Measurements from ENCODE around the gene TMEM19. TPM values are rescaled to one million over a fixed set of nuclear protein-coding genes. Genes with fewer than 3 reads are reported as not detected.

The TMEM19 gene
- total and polyA plus RNA-seq, 2 experiments from 2014 or later = 6.5 to 14.1 TPM

DNA sequence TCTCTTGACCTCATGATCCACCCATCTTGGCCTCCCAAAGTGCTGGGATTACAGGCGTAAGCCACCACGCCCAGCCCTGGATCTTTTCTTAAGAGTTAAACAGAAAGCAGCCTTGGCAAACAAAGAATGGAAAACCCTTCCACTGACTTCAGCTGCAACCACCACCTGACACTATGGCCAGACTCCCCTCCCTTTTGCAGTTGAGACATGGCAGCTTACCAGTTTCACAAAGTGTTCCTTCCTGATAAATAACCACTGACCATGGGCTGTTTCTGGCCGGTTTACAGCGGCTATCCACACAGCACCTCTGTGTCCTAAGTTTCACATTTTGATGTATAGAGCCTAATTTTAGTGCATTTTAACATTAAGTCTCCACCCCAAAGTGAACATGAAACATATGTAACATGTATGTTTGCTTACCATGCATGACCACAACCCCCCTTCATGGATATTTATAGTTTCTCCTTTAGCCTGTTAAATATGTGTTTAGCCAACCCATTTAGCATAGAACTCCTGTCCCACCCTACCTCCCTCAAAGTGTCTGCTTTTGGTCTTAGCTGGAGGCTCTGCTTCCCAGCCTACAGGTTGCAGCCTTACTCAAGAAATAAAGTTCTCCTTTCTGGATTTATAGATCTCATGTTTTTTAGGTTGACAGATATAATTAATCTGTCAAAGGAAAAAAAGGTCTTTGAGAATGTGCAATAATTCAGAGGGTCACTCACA is 36.1 kb downstream of the TMEM19 start:
- no peak overlapping the region for H3K4me2 ChIP-seq
- TF ChIP-seq EZH2 (IDR thresholded peaks at IDR 0.05; ENCODE audit: low read depth, unreplicated experiment) = no peak
- no peak for TF ChIP-seq POLR2AphosphoS5 (IDR thresholded peaks at IDR 0.05; ENCODE audit: low read depth)
- no peak for TF ChIP-seq ZNF462 (CRISPR knock-in tag; IDR thresholded peaks at IDR 0.05)
- no peak for TF ChIP-seq EZH2phosphoT487 (IDR thresholded peaks at IDR 0.05; ENCODE audit: unreplicated experiment)
- TF ChIP-seq NANOG (IDR thresholded peaks at IDR 0.05; ENCODE audit: borderline replicate concordance) = no peak
- TF ChIP-seq ZNF114 (CRISPR knock-in tag; IDR thresholded peaks at IDR 0.05) = no peak
- no peak for TF ChIP-seq STAT1 (IDR thresholded peaks at IDR 0.05; ENCODE audit: unreplicated experiment)
- TF ChIP-seq, protein P1, sequence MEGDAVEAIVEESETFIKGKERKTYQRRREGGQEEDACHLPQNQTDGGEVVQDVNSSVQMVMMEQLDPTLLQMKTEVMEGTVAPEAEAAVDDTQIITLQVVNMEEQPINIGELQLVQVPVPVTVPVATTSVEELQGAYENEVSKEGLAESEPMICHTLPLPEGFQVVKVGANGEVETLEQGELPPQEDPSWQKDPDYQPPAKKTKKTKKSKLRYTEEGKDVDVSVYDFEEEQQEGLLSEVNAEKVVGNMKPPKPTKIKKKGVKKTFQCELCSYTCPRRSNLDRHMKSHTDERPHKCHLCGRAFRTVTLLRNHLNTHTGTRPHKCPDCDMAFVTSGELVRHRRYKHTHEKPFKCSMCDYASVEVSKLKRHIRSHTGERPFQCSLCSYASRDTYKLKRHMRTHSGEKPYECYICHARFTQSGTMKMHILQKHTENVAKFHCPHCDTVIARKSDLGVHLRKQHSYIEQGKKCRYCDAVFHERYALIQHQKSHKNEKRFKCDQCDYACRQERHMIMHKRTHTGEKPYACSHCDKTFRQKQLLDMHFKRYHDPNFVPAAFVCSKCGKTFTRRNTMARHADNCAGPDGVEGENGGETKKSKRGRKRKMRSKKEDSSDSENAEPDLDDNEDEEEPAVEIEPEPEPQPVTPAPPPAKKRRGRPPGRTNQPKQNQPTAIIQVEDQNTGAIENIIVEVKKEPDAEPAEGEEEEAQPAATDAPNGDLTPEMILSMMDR (conservative IDR thresholded peaks at IDR 0.05; ENCODE audit: low read depth in 2 of 2) = no peak
- no peak for TF ChIP-seq JUNB (IDR thresholded peaks at IDR 0.05; ENCODE audit: unreplicated experiment)
- TF ChIP-seq, protein P2, sequence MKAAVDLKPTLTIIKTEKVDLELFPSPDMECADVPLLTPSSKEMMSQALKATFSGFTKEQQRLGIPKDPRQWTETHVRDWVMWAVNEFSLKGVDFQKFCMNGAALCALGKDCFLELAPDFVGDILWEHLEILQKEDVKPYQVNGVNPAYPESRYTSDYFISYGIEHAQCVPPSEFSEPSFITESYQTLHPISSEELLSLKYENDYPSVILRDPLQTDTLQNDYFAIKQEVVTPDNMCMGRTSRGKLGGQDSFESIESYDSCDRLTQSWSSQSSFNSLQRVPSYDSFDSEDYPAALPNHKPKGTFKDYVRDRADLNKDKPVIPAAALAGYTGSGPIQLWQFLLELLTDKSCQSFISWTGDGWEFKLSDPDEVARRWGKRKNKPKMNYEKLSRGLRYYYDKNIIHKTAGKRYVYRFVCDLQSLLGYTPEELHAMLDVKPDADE (IDR thresholded peaks at IDR 0.05) = no peak
- TF ChIP-seq, protein P3, sequence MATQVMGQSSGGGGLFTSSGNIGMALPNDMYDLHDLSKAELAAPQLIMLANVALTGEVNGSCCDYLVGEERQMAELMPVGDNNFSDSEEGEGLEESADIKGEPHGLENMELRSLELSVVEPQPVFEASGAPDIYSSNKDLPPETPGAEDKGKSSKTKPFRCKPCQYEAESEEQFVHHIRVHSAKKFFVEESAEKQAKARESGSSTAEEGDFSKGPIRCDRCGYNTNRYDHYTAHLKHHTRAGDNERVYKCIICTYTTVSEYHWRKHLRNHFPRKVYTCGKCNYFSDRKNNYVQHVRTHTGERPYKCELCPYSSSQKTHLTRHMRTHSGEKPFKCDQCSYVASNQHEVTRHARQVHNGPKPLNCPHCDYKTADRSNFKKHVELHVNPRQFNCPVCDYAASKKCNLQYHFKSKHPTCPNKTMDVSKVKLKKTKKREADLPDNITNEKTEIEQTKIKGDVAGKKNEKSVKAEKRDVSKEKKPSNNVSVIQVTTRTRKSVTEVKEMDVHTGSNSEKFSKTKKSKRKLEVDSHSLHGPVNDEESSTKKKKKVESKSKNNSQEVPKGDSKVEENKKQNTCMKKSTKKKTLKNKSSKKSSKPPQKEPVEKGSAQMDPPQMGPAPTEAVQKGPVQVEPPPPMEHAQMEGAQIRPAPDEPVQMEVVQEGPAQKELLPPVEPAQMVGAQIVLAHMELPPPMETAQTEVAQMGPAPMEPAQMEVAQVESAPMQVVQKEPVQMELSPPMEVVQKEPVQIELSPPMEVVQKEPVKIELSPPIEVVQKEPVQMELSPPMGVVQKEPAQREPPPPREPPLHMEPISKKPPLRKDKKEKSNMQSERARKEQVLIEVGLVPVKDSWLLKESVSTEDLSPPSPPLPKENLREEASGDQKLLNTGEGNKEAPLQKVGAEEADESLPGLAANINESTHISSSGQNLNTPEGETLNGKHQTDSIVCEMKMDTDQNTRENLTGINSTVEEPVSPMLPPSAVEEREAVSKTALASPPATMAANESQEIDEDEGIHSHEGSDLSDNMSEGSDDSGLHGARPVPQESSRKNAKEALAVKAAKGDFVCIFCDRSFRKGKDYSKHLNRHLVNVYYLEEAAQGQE (IDR thresholded peaks at IDR 0.05; ENCODE audit: unreplicated experiment) = no peak
- TF ChIP-seq ZNF331 (CRISPR knock-in tag; IDR thresholded peaks at IDR 0.05; ENCODE audit: low read depth) = no peak
- no peak for TF ChIP-seq CREB1 (CRISPR knock-in tag; IDR thresholded peaks at IDR 0.05; ENCODE audit: low read depth)
- Mint-ChIP-seq H3K4me3 (no peak overlapping the region), H3K36me3 (ENCODE audit: low read depth) (no peaks in the 10 kb centered on the region), H3K27me3 (ENCODE audit: insufficient read depth, low read depth, poor library complexity) (peaks cover 3% of the 10 kb centered on the region), H3K27ac (no peak overlapping the region), H3K4me1 (no peaks in the 10 kb centered on the region), H3K9me3 (no peaks in the 10 kb centered on the region)
- DNase-seq (ENCODE audit: low spot score) (no peak), ATAC-seq (no peak)
- H3K9me2 ChIP-seq (ENCODE audit: insufficient read depth) = no peaks in the 10 kb centered on the region
- no peak overlapping the region for H3K27ac ChIP-seq (ENCODE audit: low read depth)
- H3K79me2 ChIP-seq (replicated peaks; ENCODE audit: insufficient read depth) = no peaks in the 10 kb centered on the region
- H3K4me3 ChIP-seq = no peak overlapping the region
- no peak overlapping the region for H2AFZ ChIP-seq
- no peaks in the 10 kb centered on the region for H3F3A ChIP-seq (replicated peaks; ENCODE audit: low read depth)
- H3K4me1 ChIP-seq (ENCODE audit: insufficient read depth) = no peaks in the 10 kb centered on the region
- H3K27me3 ChIP-seq (ENCODE audit: insufficient read depth) = no peaks in the 10 kb centered on the region
- H3K36me3 ChIP-seq (ENCODE audit: insufficient read depth) = no peaks in the 10 kb centered on the region
- H4K20me1 ChIP-seq (replicated peaks; ENCODE audit: insufficient read depth) = no peaks in the 10 kb centered on the region
